ENCODE data around the gene SNCG. TPM values are rescaled to one million over a fixed set of nuclear protein-coding genes. Genes with fewer than 3 reads are reported as not detected.
A peak's percentile ranks its signal among the peaks of the same experiment; 100 is the strongest.

The SNCG gene
- total RNA-seq, 1 experiment from 2014 or later: 61.1 TPM

DNA sequence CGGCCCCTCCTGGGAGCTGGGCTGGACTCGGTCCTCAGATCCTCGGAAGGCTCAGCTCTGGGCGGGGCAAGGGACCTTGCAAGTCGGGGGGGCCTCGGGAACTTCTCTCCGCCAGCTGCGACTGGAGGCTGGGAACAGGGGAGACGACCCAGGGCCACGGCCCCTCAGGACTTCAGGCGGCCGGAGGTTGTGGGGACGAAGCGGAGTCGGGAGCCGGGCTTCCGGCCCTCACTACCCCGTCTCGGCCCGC lies 12.5 kb downstream of the SNCG start (continued):
- no peak for TF ChIP-seq REST (IDR thresholded peaks at IDR 0.05; ENCODE audit: low read depth)

GRCh38 chr10:86971232-86971991 lies 13.0 kb downstream of the SNCG start:
- no peaks in the 10 kb centered on the region for H3K9me2 ChIP-seq (ENCODE audit: insufficient read depth)
- peak overlapping the region; percentile 70 to 79 for H3K4me3 ChIP-seq (replicated peaks in 1 of 2; ENCODE audit: low read depth in 1 of 2, low read length in 2 of 2)
- peaks cover 51 to 83% of the 10 kb centered on the region in 2 experiments for H3K4me1 ChIP-seq (ENCODE audit: control insufficient read depth in 1 of 2, insufficient read depth in 2 of 2, low read length in 2 of 2)
- H3K27me3 ChIP-seq (ENCODE audit: insufficient read depth, low read length): no peaks in the 10 kb centered on the region
- peak; percentile 49 for ATAC-seq
- intact Hi-C loops (cut with micrococcal nuclease): loop anchor here (2.0 kb wide), 1 partner anchor 123 kb away; the partner anchor contains the start of genes GLUD1 and SHLD2
- H3K9ac ChIP-seq (ENCODE audit: low read length): peak overlapping the region; percentile 98
- DNase-seq (ENCODE audit: low read depth, low spot score): peak; percentile 88
- RAD21 ChIA-PET (ENCODE audit: low non-redundant PET in 1 of 2, low total read pairs in 2 of 2, uncharacterized antibody in 2 of 2, unreplicated experiment in 2 of 2): interaction anchor here in 1 of 2 experiments (0.6 kb wide), 1 partner anchor 124 kb away, joined by 3 read pairs; the partner anchor contains the start of gene SHLD2
- H3K4me2 ChIP-seq (ENCODE audit: low read length): peak overlapping the region; percentile 90
- no TSS peak for BruUV-seq (replicated peaks)
- no peaks in the 10 kb centered on the region for H4K20me1 ChIP-seq (ENCODE audit: insufficient read depth)
- POLR2A ChIA-PET: interaction anchor here (0.7 to 5.8 kb wide), 6 partner anchors 8 to 125 kb away, joined by 3 to 58 read pairs (median 4); partner anchors contain the start of genes GLUD1, MMRN2, SHLD2 and SNCG
- no peaks in the 10 kb centered on the region for H3K36me3 ChIP-seq (ENCODE audit: control insufficient read depth in 1 of 2, insufficient read depth in 2 of 2, low read length in 2 of 2)
- peaks cover 35% of the 10 kb centered on the region for H3K79me2 ChIP-seq (ENCODE audit: insufficient read depth, low read length)
- CTCF ChIA-PET: interaction anchor here (0.5 to 4.3 kb wide), 3 partner anchors 9 to 32 kb away, joined by 3 to 36 read pairs (median 5); partner anchors contain the start of gene SNCG
- H3K27ac ChIP-seq (ENCODE audit: low read depth, low read length): peak overlapping the region; percentile 95
- no peaks in the 10 kb centered on the region for H3K9me3 ChIP-seq (ENCODE audit: control insufficient read depth in 1 of 2, insufficient read depth in 1 of 2, low read depth in 1 of 2, low read length in 2 of 2)
- no peak overlapping the region for H2AFZ ChIP-seq (ENCODE audit: low read depth, low read length, poor library complexity, severe bottlenecking)
- TF ChIP-seq REST (IDR thresholded peaks at IDR 0.05; ENCODE audit: low read depth) (no peak), JUND (IDR thresholded peaks at IDR 0.05) (no peak), ZNF274 (IDR thresholded peaks at IDR 0.05; ENCODE audit: low read depth, low read length) (no peak), SIN3A (IDR thresholded peaks at IDR 0.05; ENCODE audit: low read depth) (no peak), SP1 (IDR thresholded peaks at IDR 0.05; ENCODE audit: low read depth) (no peak), RAD21 (IDR thresholded peaks at IDR 0.05; ENCODE audit: low read depth) (no peak), ZFX (IDR thresholded peaks at IDR 0.05) (peak; percentile 81), FOSL1 (IDR thresholded peaks at IDR 0.05; ENCODE audit: low read depth) (no peak), CEBPB (IDR thresholded peaks at IDR 0.05; ENCODE audit: low read depth) (no peak), ELF1 (IDR thresholded peaks at IDR 0.05; ENCODE audit: borderline replicate concordance, low read depth) (no peak), TCF7L2 (IDR thresholded peaks at IDR 0.05; ENCODE audit: borderline replicate concordance, extremely low read depth, insufficient read depth, insufficient read length) (peak; percentile 96), POLR2AphosphoS5 (IDR thresholded peaks at IDR 0.05; ENCODE audit: low read depth, low read length) (peak; percentile 86), EZH2 (IDR thresholded peaks at IDR 0.05) (no peak)
- TF ChIP-seq, protein P1, sequence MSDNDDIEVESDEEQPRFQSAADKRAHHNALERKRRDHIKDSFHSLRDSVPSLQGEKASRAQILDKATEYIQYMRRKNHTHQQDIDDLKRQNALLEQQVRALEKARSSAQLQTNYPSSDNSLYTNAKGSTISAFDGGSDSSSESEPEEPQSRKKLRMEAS (IDR thresholded peaks at IDR 0.05): no peak
- TF ChIP-seq, protein P2, sequence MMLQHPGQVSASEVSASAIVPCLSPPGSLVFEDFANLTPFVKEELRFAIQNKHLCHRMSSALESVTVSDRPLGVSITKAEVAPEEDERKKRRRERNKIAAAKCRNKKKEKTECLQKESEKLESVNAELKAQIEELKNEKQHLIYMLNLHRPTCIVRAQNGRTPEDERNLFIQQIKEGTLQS (IDR thresholded peaks at IDR 0.05): no peak

All from HCT116 (cell line).